ENCODE data around the gene RUNX1. TPM values are rescaled to one million over a fixed set of nuclear protein-coding genes. Genes with fewer than 3 reads are reported as not detected.
A peak's percentile ranks its signal among the peaks of the same experiment; 100 is the strongest.

Gene RUNX1
- total and polyA plus RNA-seq, 2 of the 13 experiments (the other 11 are each of a cell fraction or from before 2014, with no cell fraction given) = 5.4 to 6.4 TPM

- no peak for TF ChIP-seq BRCA1 (CRISPR knock-in tag; IDR thresholded peaks at IDR 0.05)
- TF ChIP-seq ZNF251 (CRISPR knock-in tag; IDR thresholded peaks at IDR 0.05) = no peak
- TF ChIP-seq RBM22 (optimal IDR thresholded peaks at IDR 0.05; ENCODE audit: low read length) = no peak
- no peak for TF ChIP-seq HOXD1 (CRISPR knock-in tag; IDR thresholded peaks at IDR 0.05)
- 0 out of 2 replicates have a peak, but pooled peaks have one; percentile 41 for TF ChIP-seq JUND (CRISPR knock-in tag; IDR thresholded peaks at IDR 0.05)
- TF ChIP-seq CBX2 (IDR thresholded peaks at IDR 0.05; ENCODE audit: low read depth, low read length) = no peak
- no peak for TF ChIP-seq CBX2 (CRISPR knock-in tag; IDR thresholded peaks at IDR 0.05; ENCODE audit: low read depth)
- no peak for TF ChIP-seq MAZ (IDR thresholded peaks at IDR 0.05; ENCODE audit: borderline replicate concordance, low read depth, low read length)
- no peak for TF ChIP-seq MAZ (CRISPR knock-in tag; IDR thresholded peaks at IDR 0.05; ENCODE audit: low read depth)
- no peak for TF ChIP-seq IKZF4 (CRISPR knock-in tag; IDR thresholded peaks at IDR 0.05; ENCODE audit: borderline replicate concordance, low read depth, not compliant biosample characterization)
- no peak for TF ChIP-seq IRX3 (CRISPR knock-in tag; IDR thresholded peaks at IDR 0.05; ENCODE audit: borderline replicate concordance, low read depth)
- 0 out of 2 replicates have a peak, but pooled peaks have one; percentile 31 for TF ChIP-seq HMGXB3 (CRISPR knock-in tag; IDR thresholded peaks at IDR 0.05; ENCODE audit: borderline replicate concordance)
- TF ChIP-seq DBP (CRISPR knock-in tag; IDR thresholded peaks at IDR 0.05; ENCODE audit: not compliant biosample characterization) = no peak
- no peak for TF ChIP-seq NONO (IDR thresholded peaks at IDR 0.05)
- TF ChIP-seq NONO (CRISPR knock-in tag; conservative IDR thresholded peaks at IDR 0.05) = no peak
- no peak for TF ChIP-seq ZBTB1 (CRISPR knock-in tag; IDR thresholded peaks at IDR 0.05; ENCODE audit: borderline replicate concordance)
- TF ChIP-seq SRSF9 (IDR thresholded peaks at IDR 0.05; ENCODE audit: borderline replicate concordance, insufficient read depth, low read depth, low read length, poor library complexity, severe bottlenecking) = no peak
- TF ChIP-seq PCBP2 (optimal IDR thresholded peaks at IDR 0.05; ENCODE audit: low read depth, low read length, poor library complexity, severe bottlenecking) = no peak
- no peak for TF ChIP-seq ZNF724P (CRISPR knock-in tag; IDR thresholded peaks at IDR 0.05; ENCODE audit: borderline replicate concordance)
- TF ChIP-seq U2AF1 (optimal IDR thresholded peaks at IDR 0.05; ENCODE audit: low read depth, low read length) = no peak
- no peak for TF ChIP-seq NFE2L1 (CRISPR knock-in tag; IDR thresholded peaks at IDR 0.05; ENCODE audit: borderline replicate concordance)
- TF ChIP-seq ZBTB20 (CRISPR knock-in tag; IDR thresholded peaks at IDR 0.05; ENCODE audit: borderline replicate concordance, low read depth) = no peak
These were observed 29.5 kb downstream of the RUNX1 start (continued) for GRCh38 chr21:35019631-35020032.

Data from HepG2 (cell line).